ENCODE results near the gene C2CD2.

- TF ChIP-seq CTCF (conservative IDR thresholded peaks at IDR 0.05; ENCODE audit: low read length) (no peak), EZH2phosphoT487 (IDR thresholded peaks at IDR 0.05; ENCODE audit: borderline replicate concordance, low read depth, low read length) (no peak)
Measured at GRCh38 chr21:41970751-41971653, 17.2 kb upstream of the C2CD2 start.
